GM21515 (cell line): ENCODE results near the gene PLXDC1.
A peak's percentile ranks its signal among the peaks of the same experiment; 100 is the strongest.

Source experiments
- ATAC-seq: cut with Tn5 transposase; IDR thresholded peaks from one replicate; pipeline ENCODE4 v1.9.1; 2021; ENCODE audit not compliant: unreplicated experiment

Gene PLXDC1

GRCh38 chr17:39158623-39159022 lies 7.2 kb upstream of the PLXDC1 start:
- ATAC-seq = no peak

- no peak for ATAC-seq
These were observed 5.1 kb upstream of the PLXDC1 start for GRCh38 chr17:39156491-39156890.

GRCh38 chr17:39155654-39156053 lies 4.2 kb upstream of the PLXDC1 start:
- ATAC-seq = no peak

GRCh38 chr17:39153599-39154051 lies 2.2 kb upstream of the PLXDC1 start:
- ATAC-seq = peak; percentile 51

- no peak for ATAC-seq
These were observed 744 bp upstream of the PLXDC1 start for GRCh38 chr17:39151943-39152818.

- ATAC-seq = no peak
These were observed 665 bp downstream of the PLXDC1 start for GRCh38 chr17:39150795-39151149.

- no peak for ATAC-seq
These were observed 1.3 kb downstream of the PLXDC1 start for GRCh38 chr17:39150104-39150634.

- ATAC-seq = no peak
These were observed 3.9 kb downstream of the PLXDC1 start for GRCh38 chr17:39147221-39148185.

GRCh38 chr17:39146273-39146672 lies 5.2 kb downstream of the PLXDC1 start:
- ATAC-seq = no peak

- no peak for ATAC-seq
These were observed 6.3 kb downstream of the PLXDC1 start for GRCh38 chr17:39145143-39145542.

GRCh38 chr17:39144416-39144840 lies 7.0 kb downstream of the PLXDC1 start:
- no peak for ATAC-seq

GRCh38 chr17:39143552-39144093 lies 7.8 kb downstream of the PLXDC1 start:
- no peak for ATAC-seq

- ATAC-seq = no peak
These were observed 9.3 kb downstream of the PLXDC1 start for GRCh38 chr17:39141915-39142664.

GRCh38 chr17:39141294-39141693 lies 10.1 kb downstream of the PLXDC1 start:
- ATAC-seq = no peak

GRCh38 chr17:39139561-39139960 lies 11.9 kb downstream of the PLXDC1 start:
- no peak for ATAC-seq

GRCh38 chr17:39139161-39139511 lies 12.3 kb downstream of the PLXDC1 start:
- ATAC-seq = no peak

GRCh38 chr17:39138431-39139160 lies 12.8 kb downstream of the PLXDC1 start:
- no peak for ATAC-seq

- no peak for ATAC-seq
These were observed 16.6 kb downstream of the PLXDC1 start for GRCh38 chr17:39134878-39135277.

- no peak for ATAC-seq
These were observed 19.2 kb downstream of the PLXDC1 start for GRCh38 chr17:39132192-39132610.

GRCh38 chr17:39131616-39132015 lies 19.8 kb downstream of the PLXDC1 start:
- ATAC-seq = no peak
